ENCODE measurements around the gene AP4M1.

GRCh38 chr7:100156331-100157068 lies 55.1 kb downstream of the AP4M1 start:
- TF ChIP-seq CTCF (IDR thresholded peaks at IDR 0.05; ENCODE audit: insufficient read depth, low read depth, low read length) (no peak), EZH2 (IDR thresholded peaks at IDR 0.05; ENCODE audit: insufficient read depth, low read length) (no peak)

Data from astrocyte (in vitro differentiated cells and primary cell).